A204.1 (cell line): ENCODE data around the gene FBXW11.
"Not testable (repeated sequence)": the region's sequence is repeated elsewhere in the genome, so short reads cannot be mapped to it uniquely, and the experiment has no call there.

Source experiments
- FAIRE-seq: peaks from 2 replicates; lab custom pipeline; 2012; peaks lifted over from hg19 to GRCh38; lab: Jason Lieb, UNC

The FBXW11 gene

GRCh38 chr5:171981847-171982246, 24.6 kb downstream of the FBXW11 start:
- FAIRE-seq = no peak

GRCh38 chr5:171980792-171981191, 25.6 kb downstream of the FBXW11 start:
- FAIRE-seq = no peak

- no peak for FAIRE-seq
These were observed 26.8 kb downstream of the FBXW11 start for GRCh38 chr5:171979606-171980005.

- no peak for FAIRE-seq
These were observed 27.9 kb downstream of the FBXW11 start for GRCh38 chr5:171978519-171978918.

GRCh38 chr5:171978016-171978415, 28.4 kb downstream of the FBXW11 start:
- no peak for FAIRE-seq

GRCh38 chr5:171977244-171977950, 29.0 kb downstream of the FBXW11 start:
- not testable (repeated sequence) for FAIRE-seq

- FAIRE-seq = no peak
These were observed 30.4 kb downstream of the FBXW11 start for GRCh38 chr5:171975877-171976667.

GRCh38 chr5:171975262-171975876, 31.1 kb downstream of the FBXW11 start:
- FAIRE-seq = no peak

GRCh38 chr5:171970826-171971225, 35.6 kb downstream of the FBXW11 start:
- no peak for FAIRE-seq

- FAIRE-seq = no peak
These were observed 37.1 kb downstream of the FBXW11 start for GRCh38 chr5:171969288-171969880.

GRCh38 chr5:171968531-171968930, 37.9 kb downstream of the FBXW11 start:
- FAIRE-seq = no peak

GRCh38 chr5:171966964-171967363, 39.5 kb downstream of the FBXW11 start:
- no peak for FAIRE-seq

GRCh38 chr5:171966270-171966669, 40.2 kb downstream of the FBXW11 start:
- no peak for FAIRE-seq

- FAIRE-seq = no peak
These were observed 40.7 kb downstream of the FBXW11 start for GRCh38 chr5:171965745-171966144.

GRCh38 chr5:171963416-171963815, 43.0 kb downstream of the FBXW11 start:
- no peak for FAIRE-seq

- FAIRE-seq = no peak
These were observed 45.3 kb downstream of the FBXW11 start for GRCh38 chr5:171961117-171961516.

- no peak for FAIRE-seq
These were observed 48.7 kb downstream of the FBXW11 start for GRCh38 chr5:171957591-171958251.

GRCh38 chr5:171956887-171957495, 49.4 kb downstream of the FBXW11 start:
- no peak for FAIRE-seq

GRCh38 chr5:171956314-171956713, 50.1 kb downstream of the FBXW11 start:
- no peak for FAIRE-seq

GRCh38 chr5:171955761-171956160, 50.7 kb downstream of the FBXW11 start:
- no peak for FAIRE-seq

GRCh38 chr5:171954721-171955120, 51.7 kb downstream of the FBXW11 start:
- FAIRE-seq = no peak
